ENCODE measurements around the gene FPGS.

FPGS gene

DNA sequence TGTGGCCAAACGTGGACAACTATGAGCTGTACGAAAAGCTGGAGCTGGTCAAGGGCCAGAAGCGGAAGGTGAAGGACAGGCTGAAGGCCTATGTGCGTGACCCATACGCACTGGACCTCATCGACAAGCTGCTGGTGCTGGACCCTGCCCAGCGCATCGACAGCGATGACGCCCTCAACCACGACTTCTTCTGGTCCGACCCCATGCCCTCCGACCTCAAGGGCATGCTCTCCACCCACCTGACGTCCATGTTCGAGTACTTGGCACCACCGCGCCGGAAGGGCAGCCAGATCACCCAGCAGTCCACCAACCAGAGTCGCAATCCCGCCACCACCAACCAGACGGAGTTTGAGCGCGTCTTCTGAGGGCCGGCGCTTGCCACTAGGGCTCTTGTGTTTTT, 13.5 kb upstream of the FPGS start:
- Mint-ChIP-seq H3K4me1 (peaks cover 24% of the 10 kb centered on the region), H3K27me3 (ENCODE audit: low read depth, poor library complexity) (peaks cover 8% of the 10 kb centered on the region), H3K36me3 (ENCODE audit: low read depth) (peaks cover 41% of the 10 kb centered on the region), H3K9me3 (no peaks in the 10 kb centered on the region), H3K4me3 (no peak overlapping the region), H3K27ac (no peak overlapping the region)
- TF ChIP-seq, protein P1, sequence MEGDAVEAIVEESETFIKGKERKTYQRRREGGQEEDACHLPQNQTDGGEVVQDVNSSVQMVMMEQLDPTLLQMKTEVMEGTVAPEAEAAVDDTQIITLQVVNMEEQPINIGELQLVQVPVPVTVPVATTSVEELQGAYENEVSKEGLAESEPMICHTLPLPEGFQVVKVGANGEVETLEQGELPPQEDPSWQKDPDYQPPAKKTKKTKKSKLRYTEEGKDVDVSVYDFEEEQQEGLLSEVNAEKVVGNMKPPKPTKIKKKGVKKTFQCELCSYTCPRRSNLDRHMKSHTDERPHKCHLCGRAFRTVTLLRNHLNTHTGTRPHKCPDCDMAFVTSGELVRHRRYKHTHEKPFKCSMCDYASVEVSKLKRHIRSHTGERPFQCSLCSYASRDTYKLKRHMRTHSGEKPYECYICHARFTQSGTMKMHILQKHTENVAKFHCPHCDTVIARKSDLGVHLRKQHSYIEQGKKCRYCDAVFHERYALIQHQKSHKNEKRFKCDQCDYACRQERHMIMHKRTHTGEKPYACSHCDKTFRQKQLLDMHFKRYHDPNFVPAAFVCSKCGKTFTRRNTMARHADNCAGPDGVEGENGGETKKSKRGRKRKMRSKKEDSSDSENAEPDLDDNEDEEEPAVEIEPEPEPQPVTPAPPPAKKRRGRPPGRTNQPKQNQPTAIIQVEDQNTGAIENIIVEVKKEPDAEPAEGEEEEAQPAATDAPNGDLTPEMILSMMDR (IDR thresholded peaks at IDR 0.05) = no peak
- DNase-seq = no peak

DNA sequence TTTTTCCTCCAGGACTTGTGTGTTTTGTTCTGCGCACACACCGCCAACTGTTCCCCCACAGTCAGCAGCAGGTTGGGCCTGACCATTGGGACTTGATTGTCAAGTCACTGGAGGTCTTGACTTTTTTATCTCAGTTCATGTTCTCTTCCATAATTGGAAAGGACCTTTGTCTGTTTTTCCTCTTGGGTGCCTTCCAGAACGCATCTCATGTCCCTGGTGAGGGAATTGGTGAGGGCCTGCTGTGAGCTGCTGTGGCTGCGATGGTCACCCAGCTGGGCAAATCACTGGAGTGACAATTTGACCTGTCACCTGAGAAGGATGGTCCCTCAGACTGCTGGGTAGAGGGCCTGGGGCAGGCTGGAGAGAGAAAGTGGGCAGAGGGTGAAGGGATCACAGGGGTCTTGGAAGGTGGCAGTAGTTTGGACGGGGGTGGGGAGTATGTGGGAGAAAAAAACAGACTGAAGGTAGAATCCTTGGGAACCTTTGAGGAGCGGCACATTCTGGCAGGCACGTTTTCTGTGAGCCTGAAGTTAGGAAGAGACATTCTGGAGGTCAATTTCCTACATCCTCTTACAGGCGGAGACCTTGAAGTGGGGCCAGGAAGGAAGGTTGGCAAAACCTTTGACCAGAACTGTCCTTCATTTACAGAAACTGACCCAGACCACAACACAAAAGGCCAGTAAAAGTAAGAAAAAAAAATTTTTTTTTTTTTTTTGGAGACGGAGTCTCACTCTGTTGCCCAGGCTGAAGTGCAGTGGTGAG, 12.4 kb upstream of the FPGS start:
- H3K36me3 Mint-ChIP-seq (ENCODE audit: low read depth) = peaks cover 41% of the 10 kb centered on the region
- H3K27me3 Mint-ChIP-seq (ENCODE audit: low read depth, poor library complexity) = peaks cover 3% of the 10 kb centered on the region
- no peak overlapping the region for H3K4me3 Mint-ChIP-seq
- peaks cover 16% of the 10 kb centered on the region for H3K4me1 Mint-ChIP-seq
- no peak for DNase-seq
- peak overlapping the region; percentile 72 for H3K27ac Mint-ChIP-seq
- TF ChIP-seq, protein P1 (IDR thresholded peaks at IDR 0.05) = no peak
- no peaks in the 10 kb centered on the region for H3K9me3 Mint-ChIP-seq

DNA sequence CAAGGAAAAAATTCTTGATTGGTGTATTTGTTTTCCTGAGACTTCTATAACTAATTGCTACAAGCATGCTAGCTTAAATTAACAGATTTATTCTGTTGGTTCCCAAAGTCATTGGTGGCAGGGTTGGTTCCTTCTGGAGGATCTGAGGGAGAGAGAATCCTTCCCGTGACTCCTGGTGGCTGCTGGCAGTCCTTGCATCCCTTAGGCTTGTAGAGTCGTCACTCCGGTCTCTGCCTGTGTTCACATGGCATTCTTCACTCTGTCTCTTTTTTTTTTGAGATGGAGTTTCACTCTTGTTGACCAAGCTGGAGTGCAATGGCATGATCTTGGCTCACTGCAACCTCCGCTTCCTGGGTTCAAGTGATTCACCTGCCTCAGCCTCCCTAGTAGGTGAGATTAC, 11.6 kb upstream of the FPGS start:
- Mint-ChIP-seq H3K27ac (no peak overlapping the region), H3K4me1 (peaks cover 17% of the 10 kb centered on the region), H3K4me3 (no peak overlapping the region), H3K9me3 (no peaks in the 10 kb centered on the region), H3K27me3 (ENCODE audit: low read depth, poor library complexity) (peaks cover 3% of the 10 kb centered on the region), H3K36me3 (ENCODE audit: low read depth) (peaks cover 41% of the 10 kb centered on the region)
- no peak for DNase-seq
- TF ChIP-seq, protein P1 (IDR thresholded peaks at IDR 0.05) = no peak

- Mint-ChIP-seq H3K27me3 (ENCODE audit: low read depth, poor library complexity) (peaks cover 6% of the 10 kb centered on the region), H3K36me3 (ENCODE audit: low read depth) (peaks cover 36% of the 10 kb centered on the region), H3K4me3 (no peak overlapping the region), H3K4me1 (peaks cover 15% of the 10 kb centered on the region), H3K9me3 (no peaks in the 10 kb centered on the region), H3K27ac (peak overlapping the region; percentile 83)
- DNase-seq = no peak
- TF ChIP-seq, protein P1 (IDR thresholded peaks at IDR 0.05) = no peak
Observed at GRCh38 chr9:127792417-127793031, 10.2 kb upstream of the FPGS start.

DNA sequence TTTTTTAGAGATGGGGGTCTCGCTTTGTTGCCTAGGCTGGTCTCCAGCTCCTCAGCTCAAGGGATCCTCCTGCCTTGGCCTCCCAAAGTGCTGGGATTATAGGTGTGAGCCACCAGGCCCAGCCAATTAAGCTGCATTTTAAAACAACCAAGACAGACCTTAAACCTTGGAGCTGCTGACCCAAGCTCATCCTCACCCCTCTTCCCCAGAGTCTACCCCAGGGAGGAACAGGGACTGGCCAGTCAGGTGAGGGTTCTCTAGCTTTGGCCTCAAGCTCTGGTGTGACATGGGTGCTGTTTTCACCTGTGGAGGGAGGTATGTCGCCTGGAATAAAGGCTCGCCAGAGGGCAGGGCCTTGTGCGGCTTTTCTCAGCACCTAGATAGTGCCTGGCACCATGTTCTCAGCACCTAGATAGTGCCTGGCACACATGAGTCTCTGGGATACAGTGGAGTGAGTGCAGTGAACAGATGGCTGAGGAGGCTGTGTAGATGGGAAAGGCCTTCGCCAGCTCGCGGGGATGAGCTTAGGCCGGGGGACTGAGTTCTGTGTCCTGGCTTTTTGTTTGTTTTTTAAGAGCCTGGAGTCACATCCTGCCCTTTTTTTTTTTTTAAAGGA, 9.5 kb upstream of the FPGS start:
- TF ChIP-seq, protein P1 (IDR thresholded peaks at IDR 0.05) = no peak
- Mint-ChIP-seq H3K4me1 (peaks cover 11% of the 10 kb centered on the region), H3K36me3 (ENCODE audit: low read depth) (peaks cover 31% of the 10 kb centered on the region), H3K27me3 (ENCODE audit: low read depth, poor library complexity) (peaks cover 6% of the 10 kb centered on the region), H3K9me3 (no peaks in the 10 kb centered on the region), H3K4me3 (no peak overlapping the region), H3K27ac (peak overlapping the region; percentile 94)
- DNase-seq = no peak
